ENCODE results near the gene ISOC2. TPM values are rescaled to one million over a fixed set of nuclear protein-coding genes. Genes with fewer than 3 reads are reported as not detected.

ISOC2 gene
- total and polyA plus RNA-seq, 8 donors, result 19.8 to 348 (median 70.7) TPM

DNA sequence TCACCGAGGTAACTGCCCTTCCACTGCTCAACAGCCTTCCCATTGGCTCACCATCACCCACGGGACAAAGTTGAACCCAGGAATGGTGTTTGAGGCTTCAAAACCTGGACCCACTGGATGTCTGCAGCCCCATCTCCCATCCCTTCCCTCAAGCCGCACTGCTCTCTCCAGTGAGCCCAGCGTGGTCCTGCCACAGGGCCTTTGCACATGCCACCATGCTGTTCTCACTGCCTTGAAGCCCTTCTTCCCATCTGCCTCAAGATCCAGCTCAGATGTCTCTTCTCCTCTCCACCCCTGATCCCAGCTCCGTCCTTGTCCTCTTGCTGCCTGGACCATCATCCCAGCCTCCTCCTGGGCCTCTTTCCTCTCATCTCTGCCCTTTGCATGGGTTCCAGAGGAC is 22.4 kb downstream of the ISOC2 start:
- H3K27me3 ChIP-seq, result peaks cover 16 to 87% (median 67%) of the 10 kb centered on the region in 3 donors
- H3K4me1 ChIP-seq, result peaks cover 4 to 31% (median 23%) of the 10 kb centered on the region in 4 donors
- DNase-seq, result no peak
- 69 to 76% (median 72%) methylated on average over 5 of the region's 5 CpGs for WGBS, 5 donors
- no peak overlapping the region for H3K27ac ChIP-seq
- intact Hi-C loops (cut with DNase I; ENCODE audit: low total_unique reads), result no loop called here
- no peak overlapping the region for H3K4me3 ChIP-seq
- no peak for TF ChIP-seq EP300 (IDR thresholded peaks at IDR 0.05)
- TF ChIP-seq, protein P1, sequence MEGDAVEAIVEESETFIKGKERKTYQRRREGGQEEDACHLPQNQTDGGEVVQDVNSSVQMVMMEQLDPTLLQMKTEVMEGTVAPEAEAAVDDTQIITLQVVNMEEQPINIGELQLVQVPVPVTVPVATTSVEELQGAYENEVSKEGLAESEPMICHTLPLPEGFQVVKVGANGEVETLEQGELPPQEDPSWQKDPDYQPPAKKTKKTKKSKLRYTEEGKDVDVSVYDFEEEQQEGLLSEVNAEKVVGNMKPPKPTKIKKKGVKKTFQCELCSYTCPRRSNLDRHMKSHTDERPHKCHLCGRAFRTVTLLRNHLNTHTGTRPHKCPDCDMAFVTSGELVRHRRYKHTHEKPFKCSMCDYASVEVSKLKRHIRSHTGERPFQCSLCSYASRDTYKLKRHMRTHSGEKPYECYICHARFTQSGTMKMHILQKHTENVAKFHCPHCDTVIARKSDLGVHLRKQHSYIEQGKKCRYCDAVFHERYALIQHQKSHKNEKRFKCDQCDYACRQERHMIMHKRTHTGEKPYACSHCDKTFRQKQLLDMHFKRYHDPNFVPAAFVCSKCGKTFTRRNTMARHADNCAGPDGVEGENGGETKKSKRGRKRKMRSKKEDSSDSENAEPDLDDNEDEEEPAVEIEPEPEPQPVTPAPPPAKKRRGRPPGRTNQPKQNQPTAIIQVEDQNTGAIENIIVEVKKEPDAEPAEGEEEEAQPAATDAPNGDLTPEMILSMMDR (IDR thresholded peaks at IDR 0.05), result no peak
- TF ChIP-seq POLR2AphosphoS5 (IDR thresholded peaks at IDR 0.05), result no peak
- TF ChIP-seq POLR2A (IDR thresholded peaks at IDR 0.05), result no peak
- no peaks in the 10 kb centered on the region for H3K36me3 ChIP-seq
- no peaks in the 10 kb centered on the region for H3K9me3 ChIP-seq

GRCh38 chr19:55437410-55437809 is 24.0 kb downstream of the ISOC2 start:
- peaks cover 19 to 87% (median 66%) of the 10 kb centered on the region in 3 donors for H3K27me3 ChIP-seq
- H3K36me3 ChIP-seq, result no peaks in the 10 kb centered on the region
- H3K9me3 ChIP-seq, result no peaks in the 10 kb centered on the region
- peaks cover 4 to 28% (median 17%) of the 10 kb centered on the region in 4 donors for H3K4me1 ChIP-seq
- DNase-seq, result peak; percentile 55 to 89
- WGBS, 5 donors, result 2 to 7% (median 4%) methylated on average over 16 to 17 of the region's 17 CpGs
- TF ChIP-seq POLR2AphosphoS5 (IDR thresholded peaks at IDR 0.05) (no peak), POLR2A (IDR thresholded peaks at IDR 0.05) (no peak), EP300 (IDR thresholded peaks at IDR 0.05) (no peak)
- TF ChIP-seq, protein P1 (IDR thresholded peaks at IDR 0.05), result no peak
- H3K4me3 ChIP-seq, result no peak overlapping the region
- no peak overlapping the region for H3K27ac ChIP-seq
- intact Hi-C loops (cut with DNase I; ENCODE audit: low total_unique reads), result no loop called here

DNA sequence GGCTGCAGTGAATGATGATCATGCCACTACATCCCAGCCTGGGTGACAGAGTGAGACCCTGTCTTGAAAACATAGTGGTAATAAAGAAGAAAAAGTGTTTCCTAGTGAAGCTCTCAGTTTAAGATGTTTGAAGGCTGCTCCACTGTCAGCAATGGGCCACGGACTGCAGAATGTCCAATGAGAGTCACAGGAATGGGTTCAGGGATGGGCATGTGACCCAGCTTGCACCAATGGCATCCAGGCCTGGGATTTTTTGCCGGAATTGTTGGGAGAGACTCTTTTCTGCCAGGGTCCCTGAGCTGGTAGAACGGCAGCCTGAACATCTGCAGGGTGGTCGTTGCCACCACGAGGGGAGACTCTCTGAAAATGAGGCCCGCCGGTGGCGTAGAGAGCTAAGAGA is 24.6 kb downstream of the ISOC2 start:
- TF ChIP-seq POLR2AphosphoS5 (IDR thresholded peaks at IDR 0.05), result no peak
- TF ChIP-seq, protein P1 (IDR thresholded peaks at IDR 0.05), result no peak
- intact Hi-C loops (cut with DNase I; ENCODE audit: low total_unique reads), result no loop called here
- DNase-seq, result no peak
- Histone ChIP-seq H3K36me3 (no peaks in the 10 kb centered on the region), H3K4me3 (no peak overlapping the region), H3K9me3 (no peaks in the 10 kb centered on the region), H3K4me1 (peaks cover 4 to 22% (median 11%) of the 10 kb centered on the region in 4 donors), H3K27ac (no peak overlapping the region), H3K27me3 (peaks cover 23 to 87% (median 66%) of the 10 kb centered on the region in 3 donors)
- WGBS, 5 donors, result 40 to 46% (median 45%) methylated on average over 8 of the region's 8 CpGs

GRCh38 chr19:55435020-55435419 is 26.4 kb downstream of the ISOC2 start:
- no peak for DNase-seq
- H3K4me1 ChIP-seq, result peaks cover 0 to 6% (median 0%) of the 10 kb centered on the region in 4 donors
- H3K4me3 ChIP-seq, result no peak overlapping the region
- no peaks in the 10 kb centered on the region for H3K36me3 ChIP-seq
- TF ChIP-seq POLR2A (IDR thresholded peaks at IDR 0.05) (no peak), EP300 (IDR thresholded peaks at IDR 0.05) (no peak), POLR2AphosphoS5 (IDR thresholded peaks at IDR 0.05) (no peak)
- TF ChIP-seq, protein P1 (IDR thresholded peaks at IDR 0.05), result no peak
- no peaks in the 10 kb centered on the region for H3K9me3 ChIP-seq
- H3K27me3 ChIP-seq, result peaks cover 15 to 87% (median 52%) of the 10 kb centered on the region in 3 donors
- 89 to 99% (median 91%) methylated on average over 4 of the region's 4 CpGs for WGBS, 5 donors
- intact Hi-C loops (cut with DNase I; ENCODE audit: low total_unique reads), result no loop called here
- H3K27ac ChIP-seq, result no peak overlapping the region
